Panc1 (cell line): ENCODE data around the gene COL16A1. TPM values are rescaled to one million over a fixed set of nuclear protein-coding genes. Genes with fewer than 3 reads are reported as not detected.

Source experiments
- ATAC-seq: fragments of 200-7000 bp; cut with Tn5 transposase; 2 replicates; pipeline ENCODE4 v1.9.1; 2020; ENCODE audit warnings: mild to moderate bottlenecking, moderate library complexity
- BruUV-seq: library from RNA; stranded (reverse); fragments of 400-500 nt; replicated peaks from 2 replicates; lab custom pipeline; 2021; lab: Mats Ljungman, UMichigan
- CTCF ChIA-PET: fragments of 300-600 bp; sonication (Branson Sonifier 250); formaldehyde crosslinking; loops from one replicate; lab custom pipeline; 2022; ENCODE audit warnings: antibody characterized with exemption; lab: Charles Lee
- POLR2A ChIA-PET: fragments of 300-600 bp; sonication (Branson Sonifier 250); formaldehyde crosslinking; loops from one replicate; lab custom pipeline; 2022; ENCODE audit warnings: antibody characterized with exemption; lab: Charles Lee
- DNase-seq: peaks from one replicate; pipeline ENCODE4 v3.0.0-alpha.2; 2010; ENCODE audit warnings: low read depth, low spot score
- H3K27ac ChIP-seq: 2 replicates; pipeline ENCODE4 v1.5.1; 2011; ENCODE audit warnings: mild to moderate bottlenecking, low read length, inconsistent platforms
- H3K27me3 ChIP-seq: fragments of 200-500 bp; sonication (Bioruptor generic); 2 replicates; pipeline ENCODE4 v1.6.0; 2014; ENCODE audit warnings: low read length, inconsistent platforms; ENCODE audit not compliant: control insufficient read depth, insufficient read depth
- H3K36me3 ChIP-seq: fragments of 200-500 bp; sonication (Bioruptor generic); 2 replicates; pipeline ENCODE4 v1.5.1; 2014; ENCODE audit warnings: inconsistent platforms, mild to moderate bottlenecking, low read length, moderate library complexity; ENCODE audit not compliant: control insufficient read depth, insufficient read depth
- H3K4me1 ChIP-seq: 2 replicates; pipeline ENCODE4 v1.5.1; 2011; ENCODE audit warnings: inconsistent platforms, mild to moderate bottlenecking, low read length, moderate library complexity; ENCODE audit not compliant: control insufficient read depth, insufficient read depth
- H3K4me3 ChIP-seq, 2 experiments: 2 replicates each; pipeline ENCODE4 v1.5.1; 2011 to 2012; ENCODE audit warnings: low read depth in 2 of 2, low read length in 2 of 2, mild to moderate bottlenecking in 2 of 2, inconsistent platforms in 1 of 2, moderate library complexity in 1 of 2
- H3K9me3 ChIP-seq: fragments of 200-500 bp; sonication (Bioruptor generic); 2 replicates; pipeline ENCODE4 v1.5.1; 2014; ENCODE audit warnings: low read depth, mild to moderate bottlenecking, inconsistent platforms, low read length, moderate library complexity; ENCODE audit not compliant: control insufficient read depth, insufficient read depth
- POLR2AphosphoS5 ChIP-seq: IDR thresholded peaks from 2 replicates; pipeline ENCODE4 v1.6.1; 2012; ENCODE audit warnings: mild to moderate bottlenecking, low read depth, low read length, moderate library complexity
- SIN3A ChIP-seq: IDR thresholded peaks from 2 replicates; pipeline ENCODE4 v1.6.1; 2012; ENCODE audit warnings: low read depth, mild to moderate bottlenecking, low read length, moderate library complexity, borderline replicate concordance; ENCODE audit not compliant: insufficient read depth
- TCF7L2 ChIP-seq: IDR thresholded peaks from 2 replicates; pipeline ENCODE4 v1.6.1; 2011; ENCODE audit warnings: mild to moderate bottlenecking, low read depth, low read length, inconsistent platforms
- in situ Hi-C: cut with HindIII; loops from 2 replicates; pipeline ENCODE4 v1.10.0; 2016; ENCODE audit warnings: low sequenced_read_pairs, low pct_unique_long_range_greater_than_20kb
- intact Hi-C: fragments of 100-400 bp; cut with micrococcal nuclease; formaldehyde crosslinking; loops from one replicate; pipeline ENCODE4 v1.10.0; 2022; ENCODE audit not compliant: unreplicated experiment
- total RNA-seq: library from RNA; stranded (reverse); gene quantifications from one replicate; pipeline ENCODE4 v1.2.1, GENCODE V29; 2021; ENCODE audit not compliant: unreplicated experiment
- TF ChIP-seq, protein P1 (sequence below): fragments of 450-650 bp; IDR thresholded peaks from 2 replicates; pipeline ENCODE4 v1.5.1; 2017; ENCODE audit warnings: mild to moderate bottlenecking
- TF ChIP-seq, protein P2 (sequence below), 2 experiments: IDR thresholded peaks; 2 replicates each; pipeline ENCODE4 v1.6.1; 2011 to 2012; ENCODE audit warnings: low read depth in 2 of 2, control low read depth in 1 of 2, low read length in 1 of 2, mild to moderate bottlenecking in 1 of 2, moderate library complexity in 1 of 2; ENCODE audit not compliant: insufficient read depth in 1 of 2

Gene COL16A1
- total RNA-seq, 1 experiment from 2014 or later, result 7.6 TPM

DNA sequence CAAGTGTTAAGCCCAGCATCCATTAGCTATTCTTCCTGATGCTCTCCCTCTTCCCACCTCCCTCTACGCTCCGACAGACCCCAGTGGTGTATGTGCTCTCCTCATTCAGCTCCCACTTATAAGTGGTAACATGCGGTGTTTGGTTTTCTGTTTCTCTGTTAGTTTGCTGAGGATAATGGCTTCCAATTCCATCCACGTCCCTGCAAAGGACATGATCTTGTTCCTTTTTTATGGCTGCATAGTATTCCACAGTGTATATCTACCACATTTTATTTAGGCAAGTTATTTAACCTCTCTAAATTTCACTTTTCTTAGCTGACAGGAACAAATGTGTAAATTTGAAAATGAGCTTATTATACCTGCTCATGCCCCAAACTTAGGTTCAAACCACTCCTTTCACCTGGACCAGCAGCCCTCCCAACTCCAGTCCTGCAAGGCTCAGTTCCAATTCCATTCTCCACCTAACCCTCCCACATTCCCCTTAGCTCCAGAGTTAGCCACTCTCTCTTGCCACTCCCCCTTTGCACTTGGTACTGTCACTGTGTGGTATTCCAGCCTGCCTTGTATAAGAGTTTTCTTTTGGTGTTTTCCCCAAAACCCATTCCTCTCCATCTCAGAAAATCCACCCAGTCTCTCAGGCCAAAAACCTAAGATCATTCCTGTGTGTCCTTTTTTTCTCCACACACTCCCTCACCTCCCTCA lies 57.4 kb downstream of the COL16A1 start:
- no peaks in the 10 kb centered on the region; the same call in 1 of the 2 replicates for H3K36me3 ChIP-seq
- intact Hi-C loops (no loop called here), in situ Hi-C loops (no loop called here)
- CTCF ChIA-PET, result interaction anchor here (0.6 kb wide), 1 partner anchor 310 kb away, joined by 3 read pairs; no protein-coding TSS in a partner anchor
- ATAC-seq (no peak), DNase-seq (no peak)
- POLR2A ChIA-PET, result no interaction called here
- H3K27ac ChIP-seq, result no peak overlapping the region
- BruUV-seq, result no TSS peak
- H3K4me1 ChIP-seq, result peaks cover 16% of the 10 kb centered on the region
- no peak overlapping the region for H3K4me3 ChIP-seq
- no peaks in the 10 kb centered on the region for H3K9me3 ChIP-seq
- H3K27me3 ChIP-seq, result no peaks in the 10 kb centered on the region
- TF ChIP-seq, protein P1, sequence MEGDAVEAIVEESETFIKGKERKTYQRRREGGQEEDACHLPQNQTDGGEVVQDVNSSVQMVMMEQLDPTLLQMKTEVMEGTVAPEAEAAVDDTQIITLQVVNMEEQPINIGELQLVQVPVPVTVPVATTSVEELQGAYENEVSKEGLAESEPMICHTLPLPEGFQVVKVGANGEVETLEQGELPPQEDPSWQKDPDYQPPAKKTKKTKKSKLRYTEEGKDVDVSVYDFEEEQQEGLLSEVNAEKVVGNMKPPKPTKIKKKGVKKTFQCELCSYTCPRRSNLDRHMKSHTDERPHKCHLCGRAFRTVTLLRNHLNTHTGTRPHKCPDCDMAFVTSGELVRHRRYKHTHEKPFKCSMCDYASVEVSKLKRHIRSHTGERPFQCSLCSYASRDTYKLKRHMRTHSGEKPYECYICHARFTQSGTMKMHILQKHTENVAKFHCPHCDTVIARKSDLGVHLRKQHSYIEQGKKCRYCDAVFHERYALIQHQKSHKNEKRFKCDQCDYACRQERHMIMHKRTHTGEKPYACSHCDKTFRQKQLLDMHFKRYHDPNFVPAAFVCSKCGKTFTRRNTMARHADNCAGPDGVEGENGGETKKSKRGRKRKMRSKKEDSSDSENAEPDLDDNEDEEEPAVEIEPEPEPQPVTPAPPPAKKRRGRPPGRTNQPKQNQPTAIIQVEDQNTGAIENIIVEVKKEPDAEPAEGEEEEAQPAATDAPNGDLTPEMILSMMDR, result no peak
- TF ChIP-seq, protein P2, sequence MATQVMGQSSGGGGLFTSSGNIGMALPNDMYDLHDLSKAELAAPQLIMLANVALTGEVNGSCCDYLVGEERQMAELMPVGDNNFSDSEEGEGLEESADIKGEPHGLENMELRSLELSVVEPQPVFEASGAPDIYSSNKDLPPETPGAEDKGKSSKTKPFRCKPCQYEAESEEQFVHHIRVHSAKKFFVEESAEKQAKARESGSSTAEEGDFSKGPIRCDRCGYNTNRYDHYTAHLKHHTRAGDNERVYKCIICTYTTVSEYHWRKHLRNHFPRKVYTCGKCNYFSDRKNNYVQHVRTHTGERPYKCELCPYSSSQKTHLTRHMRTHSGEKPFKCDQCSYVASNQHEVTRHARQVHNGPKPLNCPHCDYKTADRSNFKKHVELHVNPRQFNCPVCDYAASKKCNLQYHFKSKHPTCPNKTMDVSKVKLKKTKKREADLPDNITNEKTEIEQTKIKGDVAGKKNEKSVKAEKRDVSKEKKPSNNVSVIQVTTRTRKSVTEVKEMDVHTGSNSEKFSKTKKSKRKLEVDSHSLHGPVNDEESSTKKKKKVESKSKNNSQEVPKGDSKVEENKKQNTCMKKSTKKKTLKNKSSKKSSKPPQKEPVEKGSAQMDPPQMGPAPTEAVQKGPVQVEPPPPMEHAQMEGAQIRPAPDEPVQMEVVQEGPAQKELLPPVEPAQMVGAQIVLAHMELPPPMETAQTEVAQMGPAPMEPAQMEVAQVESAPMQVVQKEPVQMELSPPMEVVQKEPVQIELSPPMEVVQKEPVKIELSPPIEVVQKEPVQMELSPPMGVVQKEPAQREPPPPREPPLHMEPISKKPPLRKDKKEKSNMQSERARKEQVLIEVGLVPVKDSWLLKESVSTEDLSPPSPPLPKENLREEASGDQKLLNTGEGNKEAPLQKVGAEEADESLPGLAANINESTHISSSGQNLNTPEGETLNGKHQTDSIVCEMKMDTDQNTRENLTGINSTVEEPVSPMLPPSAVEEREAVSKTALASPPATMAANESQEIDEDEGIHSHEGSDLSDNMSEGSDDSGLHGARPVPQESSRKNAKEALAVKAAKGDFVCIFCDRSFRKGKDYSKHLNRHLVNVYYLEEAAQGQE (IDR thresholded peaks at IDR 0.05; ENCODE audit: insufficient read depth in 1 of 2, low read depth in 2 of 2, low read length in 1 of 2), result no peak
- no peak for TF ChIP-seq SIN3A
- no peak for TF ChIP-seq TCF7L2
- no peak for TF ChIP-seq POLR2AphosphoS5

DNA sequence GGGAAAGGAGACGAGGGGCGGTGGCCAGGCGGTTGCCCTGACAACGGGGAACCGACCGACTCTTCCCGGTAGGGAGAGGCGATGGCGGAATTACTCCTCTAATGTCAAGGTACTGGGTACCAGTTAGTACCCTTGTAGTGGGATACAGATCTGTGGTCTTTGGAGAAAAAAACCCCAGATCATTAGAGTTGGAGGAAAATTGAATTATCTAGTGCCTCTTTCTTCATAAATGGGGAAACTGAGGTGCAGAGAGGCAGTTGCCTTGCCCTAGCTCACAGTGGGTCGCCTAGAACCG lies 58.6 kb downstream of the COL16A1 start:
- H3K27ac ChIP-seq, result peak overlapping the region; percentile 96
- BruUV-seq, result TSS peak; percentile 89
- ATAC-seq (no peak), DNase-seq (no peak)
- TF ChIP-seq TCF7L2 (no peak), POLR2AphosphoS5 (no peak; the same call in 1 of the 2 replicates), SIN3A (no peak)
- TF ChIP-seq, protein P2 (IDR thresholded peaks at IDR 0.05; ENCODE audit: insufficient read depth in 1 of 2, low read depth in 2 of 2, low read length in 1 of 2), result no peak
- TF ChIP-seq, protein P1, result no peak
- peaks cover 19% of the 10 kb centered on the region for H3K4me1 ChIP-seq
- in situ Hi-C loops, result no loop called here
- CTCF ChIA-PET, result interaction anchor here (0.5 to 0.8 kb wide), 7 partner anchors 10 to 319 kb away, joined by 3 to 13 read pairs (median 6); no protein-coding TSS in a partner anchor
- no peaks in the 10 kb centered on the region for H3K27me3 ChIP-seq
- H3K4me3 ChIP-seq, result peak overlapping the region; percentile 88 to 97
- H3K9me3 ChIP-seq, result no peaks in the 10 kb centered on the region
- POLR2A ChIA-PET, result interaction anchor here (0.6 to 1.2 kb wide), 11 partner anchors 11 to 355 kb away, joined by 3 to 16 read pairs (median 6); no protein-coding TSS in a partner anchor
- H3K36me3 ChIP-seq, result no peaks in the 10 kb centered on the region; the same call in 1 of the 2 replicates
- intact Hi-C loops, result no loop called here
